DOHH2 (cell line): Measurements from ENCODE around the gene MYO7B.

Experiments used
- CTCF ChIP-seq: fragments of 200-600 bp; sonication (generic); IDR thresholded peaks from one replicate; pipeline ENCODE4 v1.5.1; 2014; ENCODE audit warnings: antibody characterized with exemption, mild to moderate bottlenecking, low read depth, low read length; ENCODE audit not compliant: poor library complexity, severe bottlenecking
- EZH2phosphoT487 ChIP-seq: fragments of 200-600 bp; sonication (generic); IDR thresholded peaks from 2 replicates; pipeline ENCODE4 v1.6.1; 2017; ENCODE audit warnings: borderline replicate concordance, mild to moderate bottlenecking, antibody characterized with exemption, low read length, moderate library complexity, mixed read lengths

DNA sequence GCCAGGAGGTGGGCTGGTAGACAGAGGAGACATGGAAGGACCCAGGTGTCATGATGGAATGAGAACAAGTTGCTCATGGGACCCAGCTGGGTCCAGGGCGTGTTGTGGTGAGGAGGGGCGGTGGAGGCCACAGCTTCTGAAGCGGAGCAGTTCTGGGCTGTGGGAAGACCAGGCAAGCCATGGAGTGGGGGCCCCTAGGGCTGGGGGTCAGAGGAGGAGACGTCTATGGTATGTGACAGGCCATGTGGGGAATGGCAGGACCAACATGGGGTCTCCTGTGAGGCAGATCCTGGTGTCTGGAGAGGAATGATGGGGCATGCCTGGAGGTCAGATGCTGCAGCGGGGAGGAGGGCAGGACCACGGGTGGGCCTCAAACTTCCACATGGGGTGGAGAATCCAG lies 16.9 kb downstream of the MYO7B start:
- no peak for TF ChIP-seq EZH2phosphoT487
- no peak for TF ChIP-seq CTCF
